Liver (tissue), 9 donors: ENCODE measurements around the gene TBC1D4. TPM values are rescaled to one million over a fixed set of nuclear protein-coding genes. Genes with fewer than 3 reads are reported as not detected.

ENCODE experiments used
- DNase-seq: peaks from one replicate; pipeline ENCODE4 v3.0.0-alpha.2; 2017; ENCODE audit warnings: low spot score
- H3K27ac ChIP-seq, 2 donors: one replicate each; pipeline ENCODE4 v1.7.0; 2013; ENCODE audit warnings: inconsistent platforms in 2 of 2, low read length in 2 of 2, control low read depth in 1 of 2, low read depth in 1 of 2, mild to moderate bottlenecking in 1 of 2
- H3K27me3 ChIP-seq, 4 donors: one replicate each; pipeline versions ENCODE4 v1.6.1 to v1.7.0; 2013; ENCODE audit warnings: low read length in 3 of 4, inconsistent platforms in 1 of 4, mild to moderate bottlenecking in 1 of 4, moderate library complexity in 1 of 4; ENCODE audit not compliant: control insufficient read depth in 4 of 4, insufficient read depth in 4 of 4
- H3K36me3 ChIP-seq, 4 donors: one replicate each; pipeline versions ENCODE4 v1.6.1 to v1.7.0; 2013; ENCODE audit warnings: low read length in 3 of 4, mild to moderate bottlenecking in 3 of 4, low read depth in 1 of 4, moderate library complexity in 1 of 4; ENCODE audit not compliant: control insufficient read depth in 4 of 4, insufficient read depth in 3 of 4
- H3K4me1 ChIP-seq, 4 donors: one replicate each; pipeline versions ENCODE4 v1.6.1 to v1.7.0; 2013; ENCODE audit warnings: low read length in 3 of 4, mild to moderate bottlenecking in 3 of 4, moderate library complexity in 1 of 4; ENCODE audit not compliant: control insufficient read depth in 4 of 4, insufficient read depth in 4 of 4
- H3K4me3 ChIP-seq, 3 donors: one replicate each; pipeline versions ENCODE4 v1.6.1 to v1.7.0; 2013; ENCODE audit warnings: low read length in 3 of 3, control low read depth in 1 of 3, low read depth in 1 of 3, mild to moderate bottlenecking in 1 of 3
- H3K9ac ChIP-seq, 2 donors: one replicate each; pipeline ENCODE4 v1.7.0; 2013; ENCODE audit warnings: low read length in 2 of 2, mild to moderate bottlenecking in 2 of 2, moderate library complexity in 2 of 2, control low read depth in 1 of 2, low read depth in 1 of 2
- H3K9me3 ChIP-seq, 4 donors: one replicate each; pipeline versions ENCODE4 v1.6.1 to v1.7.0; 2013; ENCODE audit warnings: low read length in 3 of 4; ENCODE audit not compliant: control insufficient read depth in 4 of 4
- ATF3 ChIP-seq: IDR thresholded peaks from 2 replicates; pipeline ENCODE4 v1.6.1; 2016; ENCODE audit warnings: antibody characterized with exemption
- CTCF ChIP-seq: fragments of 150-350 bp; IDR thresholded peaks from 2 replicates; pipeline ENCODE4 v1.5.1; 2017; ENCODE audit warnings: improper control_type of control experiment, low read depth, low read length; ENCODE audit not compliant: missing input control
- EGR1 ChIP-seq, 2 donors: IDR thresholded peaks; 2 replicates each; pipeline ENCODE4 v1.6.1; 2016 to 2018; ENCODE audit warnings: antibody characterized with exemption in 2 of 2, low read depth in 2 of 2
- FOXA1 ChIP-seq: IDR thresholded peaks from 2 replicates; pipeline ENCODE4 v1.6.1; 2016; ENCODE audit warnings: antibody characterized with exemption
- FOXA2 ChIP-seq: IDR thresholded peaks from 2 replicates; pipeline ENCODE4 v1.6.1; 2016; ENCODE audit warnings: antibody characterized with exemption
- GABPA ChIP-seq, 2 donors: IDR thresholded peaks in 1 of 2; conservative IDR thresholded peaks in 1 of 2; 2 replicates each; pipeline ENCODE4 v1.6.1; 2016; ENCODE audit warnings: antibody characterized with exemption in 2 of 2, mild to moderate bottlenecking in 1 of 2, moderate library complexity in 1 of 2
- HNF4A ChIP-seq, 2 donors: conservative IDR thresholded peaks; 2 replicates each; pipeline ENCODE4 v1.6.1; 2016; ENCODE audit warnings: antibody characterized with exemption in 2 of 2, mild to moderate bottlenecking in 2 of 2
- HNF4G ChIP-seq: IDR thresholded peaks from 2 replicates; pipeline ENCODE4 v1.6.1; 2016; ENCODE audit warnings: antibody characterized with exemption
- JUND ChIP-seq, 2 donors: IDR thresholded peaks; 2 replicates each; pipeline ENCODE4 v1.6.1; 2016; ENCODE audit warnings: antibody characterized with exemption in 2 of 2
- MAX ChIP-seq: IDR thresholded peaks from 2 replicates; pipeline ENCODE4 v1.6.1; 2016; ENCODE audit warnings: antibody characterized with exemption
- NR2F2 ChIP-seq: IDR thresholded peaks from 2 replicates; pipeline ENCODE4 v1.6.1; 2016; ENCODE audit warnings: antibody characterized with exemption
- RAD21 ChIP-seq, 2 donors: IDR thresholded peaks; 2 replicates each; pipeline ENCODE4 v1.6.1; 2016; ENCODE audit warnings: antibody characterized with exemption in 2 of 2, mild to moderate bottlenecking in 2 of 2
- REST ChIP-seq: IDR thresholded peaks from 2 replicates; pipeline ENCODE4 v1.6.1; 2016; ENCODE audit warnings: antibody characterized with exemption, mild to moderate bottlenecking
- RXRA ChIP-seq, 2 donors: IDR thresholded peaks; 2 replicates each; pipeline ENCODE4 v1.6.1; 2017 to 2018; ENCODE audit warnings: antibody characterized with exemption in 2 of 2, mild to moderate bottlenecking in 1 of 2
- SP1 ChIP-seq: IDR thresholded peaks from 2 replicates; pipeline ENCODE4 v1.6.1; 2018; ENCODE audit warnings: antibody characterized with exemption, mild to moderate bottlenecking
- TAF1 ChIP-seq: conservative IDR thresholded peaks from 2 replicates; pipeline ENCODE4 v1.6.1; 2016; ENCODE audit warnings: antibody characterized with exemption, mild to moderate bottlenecking
- YY1 ChIP-seq: IDR thresholded peaks from 2 replicates; pipeline ENCODE4 v1.6.1; 2016; ENCODE audit warnings: antibody characterized with exemption, mild to moderate bottlenecking
- WGBS: extraction: QIAGEN DNeasy Blood & Tissue Kit; methylation state at CpG from one replicate; pipeline ENCODE4 v1.1.7; 2013; 5-methylcytosine and 5-hydroxymethylcytosine counted together
- polyA plus RNA-seq, 2 donors: library from polyadenylated mRNA; stranded (reverse) in 1 of 2; unstranded in 1 of 2; fragments of 200-250 nt in 1 of 2; fragments of >200 nt in 1 of 2; fragmentation: Nextera tagmentation in 1 of 2; extraction: Ambion mirVana in 1 of 2; gene quantifications; one replicate each; pipeline versions ENCODE4 v1.2.1 to v1.2.3, GENCODE V29; 2013 to 2015
- total RNA-seq, 2 donors: library from RNA; depleted of rRNA; stranded (reverse); fragments of >200 nt; gene quantifications; one replicate each; pipeline ENCODE4 v1.2.3, GENCODE V29; 2014
- TF ChIP-seq, protein P1 (sequence below): IDR thresholded peaks from 2 replicates; pipeline ENCODE4 v1.6.1; 2016; ENCODE audit warnings: antibody characterized with exemption
- donor health status: healthy.
- donor health status: healthy.
- donor health status: healthy.
- donor health status: healthy.
- donor health status: healthy.

TBC1D4 gene
- total and polyA plus RNA-seq, 4 donors, result 2.3 to 11.1 (median 6.5) TPM

GRCh38 chr13:75407998-75408397, 74.0 kb downstream of the TBC1D4 start:
- H3K4me1 ChIP-seq, result peaks cover 0 to 7% (median 3%) of the 10 kb centered on the region in 4 donors
- no peak for DNase-seq
- no peak overlapping the region for H3K4me3 ChIP-seq
- H3K36me3 ChIP-seq, result no peaks in the 10 kb centered on the region
- no peak overlapping the region for H3K27ac ChIP-seq
- no peaks in the 10 kb centered on the region for H3K27me3 ChIP-seq
- no peak overlapping the region for H3K9ac ChIP-seq
- WGBS, result 97% methylated on average over 5 of the region's 5 CpGs
- no peak for TF ChIP-seq HNF4A (conservative IDR thresholded peaks at IDR 0.05)
- TF ChIP-seq HNF4G, result no peak
- no peak for TF ChIP-seq FOXA1
- no peak for TF ChIP-seq SP1
- TF ChIP-seq NR2F2, result no peak
- TF ChIP-seq EGR1 (IDR thresholded peaks at IDR 0.05; ENCODE audit: low read depth in 2 of 2), result no peak
- no peak for TF ChIP-seq RXRA (IDR thresholded peaks at IDR 0.05)
- no peak for TF ChIP-seq MAX
- no peak for TF ChIP-seq CTCF
- no peak for TF ChIP-seq RAD21 (IDR thresholded peaks at IDR 0.05)
- no peak for TF ChIP-seq REST
- no peak for TF ChIP-seq FOXA2
- TF ChIP-seq, protein P1, sequence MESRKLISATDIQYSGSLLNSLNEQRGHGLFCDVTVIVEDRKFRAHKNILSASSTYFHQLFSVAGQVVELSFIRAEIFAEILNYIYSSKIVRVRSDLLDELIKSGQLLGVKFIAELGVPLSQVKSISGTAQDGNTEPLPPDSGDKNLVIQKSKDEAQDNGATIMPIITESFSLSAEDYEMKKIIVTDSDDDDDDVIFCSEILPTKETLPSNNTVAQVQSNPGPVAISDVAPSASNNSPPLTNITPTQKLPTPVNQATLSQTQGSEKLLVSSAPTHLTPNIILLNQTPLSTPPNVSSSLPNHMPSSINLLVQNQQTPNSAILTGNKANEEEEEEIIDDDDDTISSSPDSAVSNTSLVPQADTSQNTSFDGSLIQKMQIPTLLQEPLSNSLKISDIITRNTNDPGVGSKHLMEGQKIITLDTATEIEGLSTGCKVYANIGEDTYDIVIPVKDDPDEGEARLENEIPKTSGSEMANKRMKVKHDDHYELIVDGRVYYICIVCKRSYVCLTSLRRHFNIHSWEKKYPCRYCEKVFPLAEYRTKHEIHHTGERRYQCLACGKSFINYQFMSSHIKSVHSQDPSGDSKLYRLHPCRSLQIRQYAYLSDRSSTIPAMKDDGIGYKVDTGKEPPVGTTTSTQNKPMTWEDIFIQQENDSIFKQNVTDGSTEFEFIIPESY, result no peak
- TF ChIP-seq YY1, result no peak
- no peak for TF ChIP-seq TAF1
- TF ChIP-seq ATF3, result no peak
- TF ChIP-seq GABPA (IDR thresholded peaks at IDR 0.05 in 1 of 2, conservative IDR thresholded peaks at IDR 0.05 in 1 of 2), result no peak
- no peak for TF ChIP-seq JUND (IDR thresholded peaks at IDR 0.05)
- H3K9me3 ChIP-seq, result no peaks in the 10 kb centered on the region
